LoVo (cell line): ENCODE results near the gene CDK12.

Source experiments
- DNase-seq: peaks from one replicate; pipeline ENCODE4 v3.0.0-alpha.2; 2016; ENCODE audit warnings: low spot score

CDK12 gene

GRCh38 chr17:39582658-39583057, 121.4 kb downstream of the CDK12 start:
- no peak for DNase-seq
